AG09319 (cell line): ENCODE data around the gene C11orf21.

Source experiments
- DNase-seq: peaks from one replicate; pipeline ENCODE4 v3.0.0-alpha.2; 2010; ENCODE audit warnings: low read depth; ENCODE audit errors: extremely low read depth
- TF ChIP-seq, protein P1 (sequence below): IDR thresholded peaks from 2 replicates; pipeline ENCODE4 v1.5.1; 2011; ENCODE audit warnings: low read depth, mild to moderate bottlenecking, inconsistent platforms, low read length, moderate library complexity

Gene C11orf21

DNA sequence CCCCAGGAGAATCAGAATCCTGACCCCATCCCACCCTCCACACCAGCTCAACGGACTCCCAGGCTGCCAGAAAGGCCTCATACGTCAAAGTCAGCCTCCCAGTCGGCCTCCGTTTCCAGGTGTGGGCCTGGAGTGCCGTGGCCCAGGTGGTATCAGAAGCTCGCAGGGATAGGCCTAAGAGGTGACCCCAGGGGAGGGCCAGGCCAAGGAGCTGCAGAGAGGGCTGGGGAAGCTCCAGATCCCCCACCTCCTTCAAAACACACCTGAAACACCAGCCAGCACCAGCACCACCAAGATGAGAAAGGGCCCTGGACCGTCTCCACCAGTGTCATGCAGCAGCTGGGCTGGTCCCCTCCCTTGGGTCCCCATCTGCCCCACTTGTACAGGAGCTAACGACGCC lies 51.7 kb downstream of the C11orf21 start:
- TF ChIP-seq, protein P1, sequence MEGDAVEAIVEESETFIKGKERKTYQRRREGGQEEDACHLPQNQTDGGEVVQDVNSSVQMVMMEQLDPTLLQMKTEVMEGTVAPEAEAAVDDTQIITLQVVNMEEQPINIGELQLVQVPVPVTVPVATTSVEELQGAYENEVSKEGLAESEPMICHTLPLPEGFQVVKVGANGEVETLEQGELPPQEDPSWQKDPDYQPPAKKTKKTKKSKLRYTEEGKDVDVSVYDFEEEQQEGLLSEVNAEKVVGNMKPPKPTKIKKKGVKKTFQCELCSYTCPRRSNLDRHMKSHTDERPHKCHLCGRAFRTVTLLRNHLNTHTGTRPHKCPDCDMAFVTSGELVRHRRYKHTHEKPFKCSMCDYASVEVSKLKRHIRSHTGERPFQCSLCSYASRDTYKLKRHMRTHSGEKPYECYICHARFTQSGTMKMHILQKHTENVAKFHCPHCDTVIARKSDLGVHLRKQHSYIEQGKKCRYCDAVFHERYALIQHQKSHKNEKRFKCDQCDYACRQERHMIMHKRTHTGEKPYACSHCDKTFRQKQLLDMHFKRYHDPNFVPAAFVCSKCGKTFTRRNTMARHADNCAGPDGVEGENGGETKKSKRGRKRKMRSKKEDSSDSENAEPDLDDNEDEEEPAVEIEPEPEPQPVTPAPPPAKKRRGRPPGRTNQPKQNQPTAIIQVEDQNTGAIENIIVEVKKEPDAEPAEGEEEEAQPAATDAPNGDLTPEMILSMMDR: no peak

DNA sequence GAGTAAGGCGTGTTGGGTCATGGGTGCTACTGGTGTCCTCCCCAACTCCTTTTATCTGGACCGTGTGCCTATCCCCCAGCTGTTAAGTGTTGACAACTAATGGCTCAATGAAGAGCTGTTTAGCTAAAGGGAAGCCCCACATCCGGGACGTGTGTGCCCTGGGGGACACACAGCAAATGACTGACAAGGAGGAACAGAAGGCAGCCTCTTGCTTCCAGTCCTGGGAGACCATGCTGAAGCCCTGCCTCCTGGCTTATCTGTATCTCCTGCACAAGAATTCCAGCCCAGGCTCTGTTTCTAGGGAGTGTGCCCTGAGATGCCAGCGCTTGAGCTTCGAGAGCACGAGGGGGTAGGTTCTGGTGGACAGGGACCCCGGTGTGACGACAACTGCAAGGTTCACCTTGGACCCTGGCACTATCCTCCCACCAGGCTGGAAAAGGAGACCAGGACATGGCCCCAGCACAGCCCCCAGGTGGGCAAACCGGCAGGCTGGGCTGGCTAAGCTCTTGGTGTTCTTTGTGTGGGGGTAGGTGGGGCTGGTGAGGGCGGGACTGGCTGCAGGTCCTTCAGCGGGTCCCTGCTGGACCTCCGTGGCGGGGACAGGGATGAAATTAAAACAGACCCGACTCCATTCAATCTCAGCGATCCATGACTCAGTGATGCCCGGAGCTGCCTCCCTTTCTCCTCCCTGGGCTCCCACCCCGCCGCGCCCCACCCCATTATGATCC lies 52.4 kb downstream of the C11orf21 start:
- TF ChIP-seq, protein P1: no peak
- no peak for DNase-seq

More for the DNA sequence above, 51.7 kb downstream of the C11orf21 start:
- DNase-seq: no peak

DNA sequence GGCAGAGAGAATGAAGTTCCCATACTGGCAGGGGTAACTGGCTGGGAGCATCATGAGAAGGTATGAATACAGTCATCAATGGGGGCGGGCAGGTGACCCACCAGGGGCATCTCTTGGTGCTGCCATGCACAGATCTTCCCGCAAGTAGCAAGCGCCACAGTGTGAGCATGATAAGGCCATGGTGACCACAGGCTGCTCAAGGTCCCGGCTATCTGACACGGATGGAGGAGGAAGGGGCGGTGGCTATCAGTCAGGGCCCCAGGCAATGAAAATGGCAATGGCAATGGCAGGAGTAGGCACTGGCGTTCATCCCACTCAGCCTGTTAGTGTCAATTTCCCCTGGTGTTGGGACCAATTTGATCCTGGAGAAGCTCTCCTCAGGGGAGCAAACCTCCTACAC lies 53.0 kb downstream of the C11orf21 start:
- no peak for DNase-seq
- TF ChIP-seq, protein P1: no peak

DNA sequence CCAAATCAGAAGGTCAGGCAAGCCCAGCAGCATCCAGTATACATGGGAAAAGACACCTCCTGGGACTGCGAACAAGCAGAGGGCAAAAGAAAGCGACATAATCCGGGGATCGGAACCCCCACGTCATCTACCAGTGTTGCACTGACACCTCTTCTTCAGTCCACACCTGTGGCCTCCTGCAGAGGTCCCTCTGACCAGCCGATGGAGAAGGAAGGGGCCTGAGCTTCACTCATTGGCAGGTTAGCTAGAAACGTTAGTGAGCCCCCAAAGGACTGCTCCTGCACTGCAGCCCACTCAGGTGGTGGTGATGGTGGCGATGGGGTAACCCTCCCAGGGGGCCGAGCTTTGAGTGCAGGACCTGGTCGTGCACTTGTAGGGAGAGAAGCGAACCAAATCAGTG lies 53.5 kb downstream of the C11orf21 start:
- TF ChIP-seq, protein P1: no peak

DNA sequence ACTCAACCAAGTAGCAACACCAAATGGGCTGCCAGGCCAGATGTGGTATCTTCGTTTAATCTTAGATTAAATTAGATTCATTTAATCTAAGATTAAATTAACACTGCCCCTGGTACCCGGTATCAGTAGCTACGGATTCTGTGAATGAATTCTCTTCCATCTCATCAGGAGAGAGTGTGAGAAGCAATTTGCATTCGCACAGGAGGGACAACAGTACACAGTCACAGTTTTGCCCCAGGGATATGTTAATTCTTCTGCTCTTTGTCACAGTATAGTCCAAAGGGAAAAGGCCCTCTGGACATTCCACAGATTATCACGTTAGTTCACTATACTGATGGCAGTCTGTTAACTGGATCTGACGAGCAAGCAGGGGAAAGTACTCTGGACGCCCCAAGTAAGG lies 54.2 kb downstream of the C11orf21 start:
- TF ChIP-seq, protein P1: no peak

More for the DNA sequence above, 53.5 kb downstream of the C11orf21 start:
- no peak for DNase-seq

More for the DNA sequence above, 54.2 kb downstream of the C11orf21 start:
- DNase-seq: no peak
